NCI-H2196 (cell line): ENCODE results near the gene SSR2.
"Not testable (repeated sequence)": the region's sequence is repeated elsewhere in the genome, so short reads cannot be mapped to it uniquely, and the experiment has no call there.

Source experiments
- DNase-seq: peaks from one replicate; lab custom pipeline; 2025; ENCODE audit not compliant: unreplicated experiment; lab: John Stamatoyannopoulos, UW

Gene SSR2

DNA sequence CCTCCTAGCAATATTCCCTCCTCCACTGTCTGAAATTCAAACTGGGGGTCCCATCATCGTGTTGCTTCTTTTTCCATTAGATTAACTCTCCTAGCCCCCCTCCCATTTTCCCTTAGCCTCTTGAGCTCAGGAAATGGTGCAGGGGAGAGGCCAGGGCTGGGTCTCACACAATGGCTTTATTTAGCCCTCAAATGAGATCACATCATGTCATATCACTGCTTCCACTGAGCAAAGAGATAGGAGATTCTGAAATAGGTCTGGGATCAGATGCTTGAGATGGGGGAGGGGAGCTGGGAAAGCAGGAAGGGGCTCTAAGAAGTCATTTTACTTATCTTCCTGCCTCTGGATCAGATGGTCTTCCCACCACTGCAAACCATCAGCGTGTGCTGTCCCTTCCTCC is 24.6 kb downstream of the SSR2 start:
- DNase-seq: no peak

DNA sequence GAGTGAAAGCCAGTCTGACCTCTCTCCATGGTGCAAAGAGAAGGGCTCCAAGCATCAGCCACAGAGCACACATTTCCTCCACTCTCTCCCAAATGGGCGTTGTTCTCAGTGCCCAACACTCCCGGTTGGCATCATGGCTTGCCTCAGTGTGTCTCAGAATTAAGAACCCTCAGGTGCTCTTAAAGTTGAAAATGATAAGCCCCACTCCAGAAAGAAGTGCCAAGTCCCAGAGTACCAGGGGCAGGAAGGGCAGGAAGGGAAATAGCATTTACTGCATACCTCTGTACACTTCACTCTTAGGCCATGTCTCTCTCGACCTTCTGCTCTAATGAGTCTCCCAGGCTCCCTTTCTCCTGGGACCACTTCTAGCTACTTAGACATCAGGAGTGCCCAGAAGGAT is 27.2 kb downstream of the SSR2 start:
- no peak for DNase-seq

DNA sequence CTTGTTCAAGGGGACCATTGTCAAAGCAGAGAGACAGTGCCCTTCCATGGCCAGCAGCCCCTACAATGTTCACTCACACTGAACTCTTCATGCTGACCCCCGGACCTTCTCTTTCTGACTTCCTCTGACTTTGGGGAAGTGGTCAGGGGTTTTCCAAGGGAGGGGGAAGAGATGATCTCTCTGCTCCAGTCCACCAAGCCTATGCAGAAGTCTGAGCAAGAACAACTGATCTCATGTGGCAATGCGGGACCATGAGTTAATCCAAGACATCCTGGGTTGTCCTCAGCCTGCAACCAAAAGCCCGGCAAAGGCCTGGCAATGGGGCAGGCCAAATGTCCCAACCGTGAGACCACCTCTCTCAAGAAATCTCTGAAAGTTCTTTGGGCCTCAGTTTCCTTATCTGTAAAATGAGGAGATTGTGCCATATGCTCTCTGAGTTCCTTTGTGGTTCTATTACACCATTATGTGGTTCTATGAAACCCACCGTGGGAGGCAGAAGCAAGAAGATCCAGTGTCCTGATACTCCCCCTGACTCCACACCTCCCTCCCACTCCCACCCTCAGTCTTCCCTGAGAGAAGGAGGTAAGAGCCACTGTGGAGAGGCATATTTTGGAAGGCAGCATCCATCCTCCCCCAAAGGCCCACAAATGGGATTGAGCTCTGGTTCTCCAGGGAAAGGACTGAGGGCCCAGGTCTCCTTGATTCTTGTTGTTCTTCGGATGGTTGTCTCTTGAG is 30.6 kb downstream of the SSR2 start:
- DNase-seq: no peak

DNA sequence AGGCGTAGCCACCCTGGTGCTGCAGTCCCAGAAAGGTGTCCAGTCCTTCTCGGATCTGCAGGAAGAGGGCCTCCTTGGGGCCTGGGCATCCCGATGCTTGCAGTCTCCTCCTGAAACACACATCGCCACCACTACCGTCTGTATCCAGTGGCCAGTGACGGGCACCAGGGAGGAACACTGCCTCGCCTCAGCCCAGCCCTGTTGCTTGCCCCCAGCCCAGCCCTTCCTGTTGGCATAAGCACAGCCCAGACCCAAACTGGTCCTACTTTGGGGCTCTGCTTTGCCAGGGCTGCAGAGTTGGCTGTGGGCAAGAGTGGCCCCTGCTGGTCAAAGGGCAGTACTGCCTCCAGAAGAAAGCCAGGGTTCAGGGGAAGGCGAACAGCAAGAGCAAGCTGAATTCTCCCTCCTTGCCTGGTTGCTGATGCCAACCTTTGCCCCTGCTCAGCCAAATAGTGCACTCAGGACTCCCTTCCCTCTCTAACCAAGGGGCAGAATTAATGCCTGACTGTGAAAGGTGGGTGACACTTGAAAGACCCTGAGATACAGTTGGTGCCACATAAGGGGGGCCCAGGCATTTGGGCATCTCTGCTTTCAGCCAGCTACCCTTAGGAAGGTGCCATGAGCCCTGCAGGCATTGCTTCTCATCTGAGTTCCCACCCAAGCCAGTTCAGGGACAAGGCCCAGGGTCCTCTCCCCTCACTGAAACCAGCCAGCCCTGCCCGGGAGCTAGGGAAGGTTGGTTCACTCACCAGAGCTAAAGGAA is 31.3 kb downstream of the SSR2 start:
- DNase-seq: peak; percentile 67

DNA sequence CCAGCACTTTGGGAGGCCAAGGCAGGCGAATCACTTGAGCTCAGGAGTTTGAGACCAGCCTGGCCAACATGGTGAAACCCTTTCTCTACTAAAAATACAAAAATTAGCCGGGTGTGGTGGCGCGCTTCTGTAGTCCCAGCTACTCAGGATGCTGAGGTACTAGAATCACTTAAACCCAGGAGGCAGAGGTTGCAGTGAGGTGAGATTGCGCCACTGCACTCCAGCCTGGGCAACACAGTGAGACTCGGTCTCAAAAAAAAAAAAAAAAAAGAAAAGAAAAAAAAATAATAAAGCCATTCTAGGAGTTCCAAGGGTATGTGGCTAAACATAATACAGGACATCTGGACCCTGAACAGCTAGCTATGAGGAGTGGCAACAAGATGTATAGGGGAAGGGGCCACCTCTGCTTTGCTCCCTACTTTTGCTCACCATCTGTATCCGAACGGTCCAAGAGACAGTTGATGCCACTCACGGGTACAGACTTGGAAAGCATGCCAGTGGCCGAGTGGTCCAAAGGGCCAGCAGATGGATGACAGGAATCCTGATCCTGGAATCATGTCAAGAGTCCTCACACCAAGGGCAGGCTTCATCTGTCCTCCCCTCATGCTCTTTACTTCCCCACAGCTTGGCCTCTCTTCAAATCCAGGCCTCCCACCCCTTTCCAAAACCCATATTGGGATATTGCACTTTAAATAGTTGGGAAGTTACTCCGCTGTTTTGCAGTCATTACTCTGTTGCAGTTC is 35.7 kb downstream of the SSR2 start:
- DNase-seq: not testable (repeated sequence)

DNA sequence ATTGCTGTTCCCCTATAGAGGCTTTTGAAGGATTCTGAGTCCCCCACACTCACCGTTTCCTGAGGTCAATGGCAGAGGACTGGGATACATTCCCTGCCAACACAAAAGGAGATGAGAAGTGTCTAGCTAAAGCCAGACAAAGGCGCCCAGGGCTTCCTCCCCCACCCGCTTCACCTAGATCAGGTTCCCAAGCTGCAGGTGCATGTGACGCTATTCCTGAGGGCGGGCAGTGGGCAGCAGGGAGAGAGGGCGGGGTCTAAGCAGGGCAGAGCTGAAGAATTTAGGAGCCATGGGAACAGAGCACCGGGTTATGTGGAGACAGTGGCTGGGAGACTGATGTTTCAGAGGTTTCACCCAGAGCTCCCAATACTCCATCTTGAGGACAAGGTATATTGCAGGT is 36.4 kb downstream of the SSR2 start:
- DNase-seq: peak; percentile 91

- peak; percentile 85 for DNase-seq
Measured at GRCh38 chr1:155983191-155984024, 37.3 kb downstream of the SSR2 start.

- DNase-seq: no peak
Measured at GRCh38 chr1:155982106-155982505, 38.6 kb downstream of the SSR2 start.

DNA sequence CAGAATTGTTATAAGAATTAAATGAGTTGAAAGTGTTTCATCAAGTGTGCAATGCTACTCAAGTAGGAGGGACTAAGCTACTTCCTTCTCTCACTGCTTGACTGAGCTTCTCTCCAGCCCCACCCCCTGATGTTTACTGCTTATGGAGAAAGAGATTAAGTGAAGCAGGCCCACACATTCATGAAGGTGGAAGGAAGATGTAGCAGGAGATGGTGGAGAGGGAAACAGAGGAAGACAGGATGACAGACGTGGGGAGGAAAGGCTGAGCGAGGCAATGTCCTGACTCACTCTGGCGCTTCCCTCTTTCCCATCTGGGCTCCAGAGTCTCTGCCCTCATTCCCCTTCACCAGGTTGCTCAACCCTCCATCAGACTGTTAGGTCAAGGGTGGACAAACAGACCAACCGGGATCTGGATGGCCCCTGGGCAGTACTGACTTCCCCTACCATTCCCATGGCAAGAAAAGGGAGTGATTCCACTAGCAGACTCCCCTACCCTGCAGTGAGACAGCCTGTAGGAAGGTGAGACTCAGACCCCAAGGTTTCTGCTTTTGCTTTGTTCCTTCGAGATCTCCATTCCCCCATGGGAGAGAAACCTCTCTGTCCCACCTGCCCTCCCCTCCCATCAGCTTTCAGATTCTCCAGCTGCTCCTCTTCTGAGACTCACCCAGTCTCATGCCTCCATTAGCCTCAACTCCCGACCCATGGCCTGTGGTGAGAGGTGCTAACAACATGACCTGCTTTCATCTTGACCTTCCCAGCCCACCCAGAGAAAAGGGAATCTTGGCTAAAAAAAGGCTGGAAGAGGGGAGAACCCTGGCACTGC is 39.3 kb downstream of the SSR2 start:
- DNase-seq: no peak

DNA sequence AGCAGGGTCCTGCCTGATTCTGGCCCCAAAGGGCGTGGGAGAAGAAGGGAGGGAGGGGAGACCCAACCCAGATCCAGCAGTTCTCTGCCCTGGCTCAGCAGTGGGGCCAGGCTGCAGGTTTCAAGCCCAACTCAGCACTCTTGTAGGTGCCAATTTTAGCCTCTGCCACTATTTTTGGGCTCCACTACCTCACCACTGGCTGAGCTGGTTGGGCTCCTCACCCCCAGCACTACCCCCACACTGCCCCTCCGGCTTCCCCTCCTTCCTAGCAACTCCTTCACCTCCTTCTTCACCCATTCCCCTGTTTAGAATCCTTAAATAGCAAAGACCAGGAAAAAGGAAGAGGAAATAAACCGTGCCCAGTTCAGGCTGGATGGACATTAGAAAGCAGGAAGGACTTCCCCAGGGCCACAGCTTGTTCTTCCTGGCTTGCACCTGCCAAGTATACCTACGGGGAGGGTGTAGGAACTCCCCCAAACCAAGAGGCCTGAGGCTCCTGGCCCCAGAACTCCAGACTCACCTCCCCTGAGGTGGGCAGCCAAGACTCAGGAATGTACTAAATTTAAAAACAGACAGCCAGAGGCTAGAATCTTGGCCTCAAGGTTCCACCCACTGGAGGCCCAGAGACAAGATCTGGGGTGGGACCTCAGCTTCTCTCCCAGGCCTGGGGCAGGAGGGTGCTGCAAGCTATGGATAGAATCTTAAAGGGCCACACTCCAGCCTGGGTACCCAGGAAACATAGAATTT is 41.0 kb downstream of the SSR2 start:
- DNase-seq: no peak

DNA sequence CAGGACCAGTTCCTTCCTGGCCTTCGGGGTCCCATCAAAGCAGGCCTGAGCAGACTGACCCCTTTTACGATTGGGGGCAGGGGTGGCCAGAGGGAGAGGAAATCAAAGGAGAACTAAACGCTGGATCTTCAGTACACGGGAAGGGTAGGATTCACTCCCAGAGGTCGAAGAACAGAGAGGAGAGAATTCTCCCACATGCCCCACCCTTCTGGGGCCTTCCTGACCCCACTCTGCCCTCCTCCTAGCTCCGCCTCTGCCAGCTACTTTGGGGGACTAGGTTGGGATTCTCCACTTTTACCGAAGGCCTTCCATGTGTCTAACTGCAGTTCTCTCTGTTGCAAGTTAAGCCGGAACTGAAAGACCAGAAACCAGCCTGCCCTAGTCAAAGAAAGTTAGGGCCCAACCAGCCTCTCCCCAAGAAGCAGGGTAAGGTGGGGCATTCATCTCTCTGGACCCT is 41.8 kb downstream of the SSR2 start:
- no peak for DNase-seq

DNA sequence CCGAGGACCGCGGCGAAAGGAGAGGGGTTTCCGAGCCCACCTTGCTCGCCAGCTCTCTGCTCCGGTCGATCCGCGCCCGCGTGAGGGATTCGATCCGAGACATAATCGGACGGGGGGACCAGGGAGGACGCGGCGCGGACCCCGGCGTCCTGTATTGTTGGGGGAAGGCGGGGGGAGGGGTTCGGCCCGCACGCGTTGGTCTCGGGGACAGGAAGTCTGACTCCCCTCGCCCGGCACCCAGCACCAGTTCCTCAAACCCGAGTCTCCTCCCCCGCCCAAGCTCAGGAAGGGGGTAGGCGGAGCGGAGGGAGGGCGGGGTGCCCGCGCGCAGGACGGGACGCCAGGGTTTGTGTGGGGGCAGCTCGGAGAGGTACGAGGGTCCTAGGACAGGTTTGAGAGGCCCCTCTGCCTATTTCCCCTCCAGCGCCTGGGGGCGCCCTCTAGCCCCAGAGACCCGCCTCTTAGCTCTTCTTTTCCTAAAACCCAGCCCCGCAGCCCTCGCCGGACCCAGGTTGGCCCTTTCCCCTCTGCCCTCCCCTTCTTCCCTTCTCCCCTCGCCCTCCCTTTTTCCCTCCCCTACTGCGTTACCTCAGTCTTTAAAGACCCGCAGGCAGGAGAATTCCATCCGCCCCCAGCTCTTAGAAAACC is 42.3 kb downstream of the SSR2 start, which contains the start of gene ARHGEF2:
Gene ARHGEF2, minus strand, starts transcription at position 223 of the 648 bp plus-strand sequence. Its CDS starts 120 bp downstream, at position 103.
- DNase-seq: peak; percentile 44

DNA sequence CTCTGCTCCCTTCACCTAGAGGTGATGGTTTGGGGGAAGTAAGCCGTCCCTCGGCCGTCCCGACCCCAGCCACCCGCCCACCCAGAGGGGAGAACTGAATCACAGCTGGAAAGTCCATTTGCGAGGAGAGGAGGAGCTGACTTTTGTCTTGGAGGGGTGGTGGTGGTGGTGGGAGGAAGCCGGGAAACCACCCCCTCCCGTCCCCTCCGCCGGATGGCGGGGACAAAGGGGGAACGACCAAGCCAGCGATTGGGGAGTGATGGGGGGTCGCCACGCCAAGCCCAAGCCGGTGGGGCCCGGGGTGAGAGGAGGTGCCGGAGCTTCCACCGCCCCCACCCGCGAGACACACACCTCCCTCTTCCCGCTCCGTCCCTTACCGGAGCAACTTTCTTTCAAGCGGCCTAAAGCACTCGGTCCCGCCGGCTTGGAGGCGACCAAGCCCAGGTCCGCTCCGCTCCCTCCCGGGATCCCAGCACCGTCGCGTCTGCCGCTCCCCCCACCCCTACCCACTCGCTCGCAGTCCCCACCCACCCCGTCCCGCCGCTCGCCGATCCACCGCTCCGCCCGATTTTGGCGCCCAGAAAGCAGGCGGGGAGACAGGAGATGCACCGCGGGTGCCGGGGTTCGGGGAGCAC is 42.9 kb downstream of the SSR2 start:
- no peak for DNase-seq

GRCh38 chr1:155976913-155977689 is 43.6 kb downstream of the SSR2 start:
- DNase-seq: no peak

GRCh38 chr1:155976062-155976912 is 44.5 kb downstream of the SSR2 start:
- peak; percentile 28 for DNase-seq

GRCh38 chr1:155975375-155976061 is 45.2 kb downstream of the SSR2 start:
- DNase-seq: no peak
